IPS-18c (cell line): Measurements from ENCODE around the gene ANKRD45.
"Not testable (repeated sequence)": the region's sequence is repeated elsewhere in the genome, so short reads cannot be mapped to it uniquely, and the experiment has no call there.

Experiments
- H3K4me3 ChIP-seq: 2 replicates; pipeline ENCODE4 v1.7.0; 2013; ENCODE audit warnings: low read depth, mild to moderate bottlenecking, low read length, moderate library complexity; ENCODE audit not compliant: insufficient read depth
- H3K9me3 ChIP-seq: one replicate; pipeline ENCODE4 v1.6.1; 2013; ENCODE audit warnings: mild to moderate bottlenecking, low read length, moderate library complexity; ENCODE audit not compliant: control insufficient read depth, insufficient read depth

ANKRD45 gene, protein sequence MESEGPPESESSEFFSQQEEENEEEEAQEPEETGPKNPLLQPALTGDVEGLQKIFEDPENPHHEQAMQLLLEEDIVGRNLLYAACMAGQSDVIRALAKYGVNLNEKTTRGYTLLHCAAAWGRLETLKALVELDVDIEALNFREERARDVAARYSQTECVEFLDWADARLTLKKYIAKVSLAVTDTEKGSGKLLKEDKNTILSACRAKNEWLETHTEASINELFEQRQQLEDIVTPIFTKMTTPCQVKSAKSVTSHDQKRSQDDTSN

DNA sequence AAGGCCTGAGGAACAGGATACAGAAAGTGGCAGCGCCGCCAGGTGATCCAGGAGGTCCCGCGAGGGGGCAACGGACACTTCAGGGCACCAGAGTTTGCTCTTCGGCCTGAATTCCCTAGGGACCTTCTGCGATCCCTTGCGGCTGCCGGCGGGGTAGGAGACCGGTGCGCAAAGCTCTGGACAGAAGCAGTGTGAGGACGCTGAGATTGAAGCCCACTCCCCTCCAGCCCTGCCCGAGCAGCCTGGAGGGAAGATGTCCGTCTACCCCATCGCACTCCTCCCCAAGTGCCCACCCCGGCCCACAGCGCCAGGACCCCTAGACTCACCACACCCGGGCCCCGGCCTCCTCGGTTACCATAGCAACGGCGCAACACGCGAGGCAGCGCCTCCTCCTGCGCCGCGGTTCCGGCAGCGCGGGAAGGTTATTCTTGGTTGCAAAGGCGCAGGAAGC, at the start of gene ANKRD45:
ANKRD45 (minus strand) TSS at position 361 of the 451 bp plus-strand sequence. CDS start 10,433 bp downstream, outside the sequence.
- Histone ChIP-seq H3K4me3 (peak within 1 kb of the TSS; percentile 66), H3K9me3 (no peaks in the 10 kb centered on the region)

DNA sequence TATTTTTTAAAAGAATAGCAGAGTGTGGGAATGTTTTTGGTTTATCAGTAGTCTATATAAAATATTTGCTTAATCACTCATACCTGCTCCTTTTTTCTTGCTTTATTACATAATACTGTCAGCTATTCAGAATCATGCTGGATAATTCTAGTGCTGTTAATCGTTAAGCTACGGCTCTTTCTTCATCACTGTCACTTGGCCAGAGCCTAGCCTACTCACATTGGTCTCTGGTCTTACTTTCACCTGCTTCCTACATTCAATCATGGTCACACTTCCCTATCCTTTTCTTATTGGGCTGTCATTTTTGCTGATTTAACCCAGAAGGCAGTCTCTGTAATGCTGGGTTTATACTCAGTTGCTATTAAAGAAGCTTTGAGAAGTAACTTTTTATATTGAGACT, 47.6 kb upstream of the ANKRD45 start:
- no peaks in the 10 kb centered on the region for H3K9me3 ChIP-seq
- H3K4me3 ChIP-seq, result no peak overlapping the region

DNA sequence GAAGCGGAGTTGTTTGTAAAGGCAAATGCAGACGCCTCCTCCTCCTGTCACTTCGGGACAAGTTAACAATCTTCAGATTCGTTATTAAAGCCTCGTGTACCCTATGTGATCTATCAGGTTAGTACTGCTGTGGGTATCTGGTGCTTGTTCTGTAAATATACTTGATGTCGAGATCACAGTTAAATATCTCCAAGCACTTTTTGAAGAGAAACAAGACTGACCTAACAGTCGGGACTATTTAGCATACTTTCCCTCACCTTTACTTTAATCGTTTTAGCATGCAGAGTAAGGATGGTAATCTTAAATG, 45.8 kb upstream of the ANKRD45 start:
- peak overlapping the region; percentile 88 for H3K4me3 ChIP-seq
- H3K9me3 ChIP-seq, result no peaks in the 10 kb centered on the region

DNA sequence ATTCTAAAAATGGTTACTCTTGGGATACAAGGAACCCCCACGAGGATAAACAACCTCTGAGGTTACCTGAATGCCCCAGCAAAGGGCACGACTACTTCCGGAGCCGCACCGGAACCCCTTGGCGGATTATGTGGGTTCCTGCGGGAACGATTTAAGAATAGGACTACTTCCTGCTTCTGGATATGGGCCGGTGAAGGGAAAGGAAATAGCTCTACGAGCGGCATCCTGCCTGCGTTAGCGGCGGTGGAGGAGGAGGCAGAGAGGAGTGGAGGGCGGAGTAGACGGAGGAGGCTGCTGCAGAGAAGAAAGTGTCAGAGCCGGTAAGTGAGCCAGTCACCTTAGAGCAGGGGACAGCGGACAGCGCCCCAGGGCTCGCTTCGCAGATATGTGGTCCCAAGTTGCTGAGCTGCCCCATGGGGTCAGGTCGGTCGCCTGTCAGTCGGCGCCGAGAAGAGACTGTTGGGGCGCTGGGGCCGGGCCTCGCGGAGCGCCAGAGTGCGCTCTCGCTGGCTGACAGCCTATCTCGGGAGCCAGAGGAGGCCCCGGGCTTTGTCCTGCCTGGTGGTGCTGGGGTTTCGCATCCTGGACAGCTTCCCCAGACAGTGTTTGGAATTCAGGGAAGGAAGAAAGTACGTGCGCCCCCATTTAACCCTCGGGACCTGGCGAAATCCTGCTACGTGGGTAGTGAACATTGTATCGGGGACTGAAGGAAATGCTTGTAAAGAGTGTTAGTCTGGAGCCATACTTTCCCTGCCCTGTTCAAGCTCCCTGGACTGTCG, 45.3 kb upstream of the ANKRD45 start, which contains the start of gene KLHL20:
KLHL20 (plus strand) TSS at position 223 of the 779 bp plus-strand sequence. CDS start 1,063 bp downstream, outside the sequence.
- H3K9me3 ChIP-seq, result no peaks in the 10 kb centered on the region
- H3K4me3 ChIP-seq, result peak within 1 kb of the TSS; percentile 88

- Histone ChIP-seq H3K4me3 (peak overlapping the region; percentile 21; the same call in 1 of the 2 replicates), H3K9me3 (no peaks in the 10 kb centered on the region)
These were observed 44.7 kb upstream of the ANKRD45 start for GRCh38 chr1:173714441-173714758.

DNA sequence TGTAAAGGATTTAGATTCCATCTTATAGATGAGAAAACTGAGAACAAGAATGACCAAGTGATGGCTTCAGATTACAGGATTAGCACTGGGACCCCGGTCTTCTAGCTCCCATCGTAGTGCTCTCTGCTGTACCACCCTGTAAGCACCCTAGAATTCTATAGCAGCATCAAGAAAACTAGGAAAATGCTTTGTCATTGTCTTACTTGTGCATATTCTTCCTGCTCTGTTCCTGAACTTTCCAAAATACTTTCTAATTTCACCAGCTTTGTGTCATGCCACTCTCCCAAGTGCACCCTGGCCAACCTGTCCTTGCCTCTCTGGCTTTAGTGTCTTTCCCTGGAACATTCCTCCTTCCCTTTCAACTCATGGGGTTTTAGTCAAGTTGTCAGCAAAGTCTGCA, 39.1 kb upstream of the ANKRD45 start:
- no peaks in the 10 kb centered on the region for H3K9me3 ChIP-seq
- no peak overlapping the region for H3K4me3 ChIP-seq

- no peaks in the 10 kb centered on the region for H3K9me3 ChIP-seq
- H3K4me3 ChIP-seq, result no peak overlapping the region
These were observed 35.5 kb upstream of the ANKRD45 start for GRCh38 chr1:173705117-173705516.

- Histone ChIP-seq H3K4me3 (no peak overlapping the region), H3K9me3 (no peaks in the 10 kb centered on the region)
These were observed 33.1 kb upstream of the ANKRD45 start for GRCh38 chr1:173702736-173703135.

- not testable (repeated sequence) for H3K4me3 ChIP-seq, H3K9me3 ChIP-seq
These were observed 31.6 kb upstream of the ANKRD45 start for GRCh38 chr1:173701299-173701698.

- Histone ChIP-seq H3K4me3 (no peak overlapping the region), H3K9me3 (no peaks in the 10 kb centered on the region)
These were observed 23.6 kb upstream of the ANKRD45 start for GRCh38 chr1:173693238-173693637.

DNA sequence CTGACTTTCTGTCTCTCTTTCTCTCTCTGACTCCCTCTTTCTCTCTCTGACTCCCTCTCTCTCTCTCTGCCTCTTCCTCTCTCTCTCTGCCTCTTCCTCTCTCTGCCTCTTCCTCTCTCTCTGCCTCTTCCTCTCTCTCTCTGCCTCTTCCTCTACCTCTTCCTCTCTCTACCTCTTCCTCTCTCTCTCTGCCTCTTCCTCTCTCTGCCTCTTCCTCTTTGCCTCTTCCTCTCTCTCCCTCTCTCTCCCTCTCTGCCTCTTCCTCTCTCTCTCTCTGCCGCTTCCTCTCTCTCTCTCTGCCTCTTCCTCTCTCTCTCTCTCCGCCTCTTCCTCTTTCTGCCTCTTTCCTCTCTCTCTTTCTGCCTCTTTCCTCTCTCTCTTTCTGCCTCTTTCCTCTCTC, 18.6 kb upstream of the ANKRD45 start:
- Histone ChIP-seq H3K9me3 (no peaks in the 10 kb centered on the region), H3K4me3 (no peak overlapping the region)

- H3K4me3 ChIP-seq, H3K9me3 ChIP-seq: not testable (repeated sequence)
These were observed 15.5 kb upstream of the ANKRD45 start for GRCh38 chr1:173685121-173685520.

DNA sequence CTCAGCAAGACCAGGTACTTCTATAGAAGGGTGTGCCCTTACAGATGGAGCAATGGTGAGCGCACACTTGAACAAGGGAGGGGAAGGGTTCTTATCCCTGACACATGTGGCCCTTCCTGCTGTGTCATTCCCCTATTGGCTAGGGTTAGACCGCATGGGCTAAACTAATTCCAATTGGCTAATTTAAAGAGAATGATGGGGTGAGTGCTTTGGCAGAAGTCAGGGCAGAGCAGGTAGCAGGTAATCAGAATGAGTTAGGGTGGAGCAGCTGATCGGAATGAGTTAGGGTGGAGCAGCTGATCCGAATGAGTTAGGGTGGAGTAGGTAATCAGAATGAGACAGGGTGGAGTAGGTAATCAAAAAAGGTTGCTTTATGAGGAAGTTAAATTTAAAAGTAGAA, 14.2 kb upstream of the ANKRD45 start:
- not testable (repeated sequence) for H3K4me3 ChIP-seq, H3K9me3 ChIP-seq

DNA sequence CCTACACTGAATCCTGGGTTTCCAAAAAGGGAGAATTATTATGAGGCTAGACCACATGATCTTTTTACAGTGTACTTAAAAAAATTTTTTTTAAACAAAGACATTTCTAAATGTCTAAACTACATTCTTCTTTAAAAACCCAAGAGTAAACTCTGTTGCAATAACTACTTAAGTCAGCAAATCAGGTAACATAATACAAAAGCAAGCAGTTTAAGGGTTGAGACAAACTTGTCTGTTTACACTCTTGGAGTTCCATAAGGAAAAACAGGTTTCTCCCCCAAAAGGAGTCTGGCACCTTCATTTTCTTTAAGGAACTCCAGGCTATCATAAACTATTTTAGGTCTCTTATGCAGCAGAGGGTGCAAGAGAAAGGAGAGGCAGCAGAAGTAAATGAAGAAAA, 12.5 kb upstream of the ANKRD45 start:
- peaks cover 4% of the 10 kb centered on the region for H3K9me3 ChIP-seq
- H3K4me3 ChIP-seq, result no peak overlapping the region

DNA sequence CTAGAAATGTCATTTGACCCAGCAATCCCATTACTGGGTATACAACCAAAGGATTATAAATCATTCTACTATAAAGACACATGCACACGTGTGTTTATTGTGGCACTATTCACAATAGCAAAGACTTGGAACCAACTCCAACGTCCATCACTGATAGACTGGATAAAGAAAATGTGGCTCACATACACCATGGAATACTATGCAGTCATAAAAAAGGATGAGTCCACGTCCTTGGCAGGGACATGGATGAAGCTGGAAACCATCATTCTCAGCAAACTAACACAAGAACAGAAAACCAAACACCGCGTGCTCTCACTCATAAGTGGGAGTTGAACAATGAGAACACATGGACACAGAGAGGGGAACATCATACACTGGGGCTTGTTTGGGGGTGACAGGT, 10.5 kb upstream of the ANKRD45 start:
- H3K9me3 ChIP-seq, H3K4me3 ChIP-seq: not testable (repeated sequence)

- H3K4me3 ChIP-seq, H3K9me3 ChIP-seq: not testable (repeated sequence)
These were observed 4.8 kb upstream of the ANKRD45 start for GRCh38 chr1:173674496-173674895.

GRCh38 chr1:173666646-173667045, 3.0 kb downstream of the ANKRD45 start:
- H3K4me3 ChIP-seq, result no peak overlapping the region

DNA sequence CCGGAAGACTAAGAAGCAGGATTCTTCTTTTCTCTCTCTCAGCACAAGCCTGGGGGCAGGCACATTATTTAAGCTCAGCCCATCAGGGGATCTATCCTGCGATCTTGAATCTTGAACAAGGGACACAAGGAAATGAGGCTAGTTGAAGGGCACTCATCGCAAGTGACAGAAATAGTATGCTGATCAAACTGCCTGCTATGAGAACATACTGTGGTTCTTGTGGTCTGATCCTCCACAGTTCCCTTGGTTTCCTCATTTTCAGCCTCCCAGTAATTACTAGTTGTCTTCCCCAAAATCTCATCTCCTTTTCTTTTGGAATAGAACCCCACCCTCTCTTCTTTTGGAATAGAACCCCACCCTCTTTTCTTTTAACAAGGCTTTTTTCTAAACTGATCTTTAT, 6.5 kb downstream of the ANKRD45 start:
- no peaks in the 10 kb centered on the region for H3K9me3 ChIP-seq
- no peak overlapping the region for H3K4me3 ChIP-seq

More at GRCh38 chr1:173666646-173667045, 3.0 kb downstream of the ANKRD45 start:
- H3K9me3 ChIP-seq, result no peaks in the 10 kb centered on the region
